Astrocyte (in vitro differentiated cells and primary cell): ENCODE data around the gene ECHDC3. TPM values are rescaled to one million over a fixed set of nuclear protein-coding genes. Genes with fewer than 3 reads are reported as not detected.

Experiments used
- DNase-seq: peaks from one replicate; pipeline ENCODE4 v3.0.0-alpha.2; 2010; ENCODE audit warnings: low read depth
- FAIRE-seq: peaks from 2 replicates; lab custom pipeline; 2011; peaks lifted over from hg19 to GRCh38; lab: Jason Lieb, UNC
- H2AFZ ChIP-seq: 2 replicates; pipeline ENCODE4 v1.6.0; 2012; ENCODE audit warnings: low read depth, low read length, inconsistent platforms
- H3K27ac ChIP-seq: 2 replicates; pipeline ENCODE4 v1.5.1; 2011; ENCODE audit warnings: low read depth, low read length, inconsistent platforms
- H3K27me3 ChIP-seq: 2 replicates; pipeline ENCODE4 v1.6.0; 2011; ENCODE audit warnings: low read length, inconsistent platforms; ENCODE audit not compliant: insufficient read depth
- H3K36me3 ChIP-seq: 2 replicates; pipeline ENCODE4 v1.5.1; 2011; ENCODE audit warnings: low read length, inconsistent platforms; ENCODE audit not compliant: insufficient read depth
- H3K4me1 ChIP-seq: 2 replicates; pipeline ENCODE4 v1.5.1; 2011; ENCODE audit warnings: low read length, inconsistent platforms; ENCODE audit not compliant: insufficient read depth
- H3K4me2 ChIP-seq: 2 replicates; pipeline ENCODE4 v1.6.0; 2012; ENCODE audit warnings: low read length, inconsistent platforms
- H3K4me3 ChIP-seq: 2 replicates; pipeline ENCODE4 v1.5.1; 2011; ENCODE audit warnings: low read depth, mild to moderate bottlenecking, low read length, inconsistent platforms; ENCODE audit not compliant: insufficient read depth
- H3K79me2 ChIP-seq: 2 replicates; pipeline ENCODE4 v1.6.0; 2012; ENCODE audit warnings: mild to moderate bottlenecking, low read length, inconsistent platforms; ENCODE audit not compliant: insufficient read depth
- H3K9ac ChIP-seq: 2 replicates; pipeline ENCODE4 v1.6.0; 2012; ENCODE audit warnings: mild to moderate bottlenecking, low read length, inconsistent platforms
- H3K9me3 ChIP-seq: 2 replicates; pipeline ENCODE4 v1.5.1; 2012; ENCODE audit warnings: low read depth, mild to moderate bottlenecking, low read length, inconsistent platforms; ENCODE audit not compliant: insufficient read depth
- H4K20me1 ChIP-seq: 2 replicates; pipeline ENCODE4 v1.6.0; 2012; ENCODE audit warnings: low read length, inconsistent platforms; ENCODE audit not compliant: insufficient read depth
- H3K27ac Mint-ChIP-seq: one replicate; pipeline ENCODE4 v1.8.0; 2021; ENCODE audit warnings: mild to moderate bottlenecking, mixed read lengths; ENCODE audit not compliant: unreplicated experiment
- H3K27me3 Mint-ChIP-seq: one replicate; pipeline ENCODE4 v1.8.0; 2021; ENCODE audit warnings: low read depth, mixed read lengths; ENCODE audit not compliant: unreplicated experiment
- H3K36me3 Mint-ChIP-seq: one replicate; pipeline ENCODE4 v1.8.0; 2021; ENCODE audit warnings: low read depth, mixed read lengths; ENCODE audit not compliant: unreplicated experiment
- H3K4me1 Mint-ChIP-seq: one replicate; pipeline ENCODE4 v1.8.0; 2021; ENCODE audit warnings: low read depth, mixed read lengths; ENCODE audit not compliant: unreplicated experiment
- H3K4me3 Mint-ChIP-seq: one replicate; pipeline ENCODE4 v1.8.0; 2021; ENCODE audit warnings: mild to moderate bottlenecking, moderate library complexity, mixed read lengths; ENCODE audit not compliant: unreplicated experiment
- H3K9me3 Mint-ChIP-seq: one replicate; pipeline ENCODE4 v1.8.0; 2021; ENCODE audit warnings: mild to moderate bottlenecking, mixed read lengths; ENCODE audit not compliant: unreplicated experiment
- EZH2 ChIP-seq: IDR thresholded peaks from 2 replicates; pipeline ENCODE4 v1.6.1; 2012; ENCODE audit warnings: mild to moderate bottlenecking, low read length, inconsistent platforms; ENCODE audit not compliant: insufficient read depth
- total RNA-seq: library from RNA; stranded (reverse); gene quantifications from 2 replicates; pipeline ENCODE4 v1.2.1, GENCODE V29; 2021
- TF ChIP-seq, protein P1 (sequence below): IDR thresholded peaks from 2 replicates; pipeline ENCODE4 v1.5.1; 2011; ENCODE audit warnings: low read depth, mild to moderate bottlenecking, inconsistent platforms, low read length, moderate library complexity; ENCODE audit not compliant: insufficient read depth

ECHDC3 gene
- total RNA-seq, 1 donor from 2014 or later: 2.1 TPM

- Mint-ChIP-seq H3K27me3 (peaks cover 13% of the 10 kb centered on the region), H3K4me1 (no peaks in the 10 kb centered on the region), H3K27ac (no peak overlapping the region), H3K4me3 (no peak overlapping the region), H3K9me3 (peaks cover 2% of the 10 kb centered on the region), H3K36me3 (peaks cover 3% of the 10 kb centered on the region)
- Histone ChIP-seq H3K4me2 (no peak overlapping the region), H3K9ac (no peak overlapping the region), H3K4me3 (no peak overlapping the region), H3K36me3 (no peaks in the 10 kb centered on the region), H3K4me1 (peaks cover 3% of the 10 kb centered on the region), H3K27me3 (no peaks in the 10 kb centered on the region), H3K27ac (no peak overlapping the region), H3K79me2 (no peaks in the 10 kb centered on the region), H4K20me1 (no peaks in the 10 kb centered on the region), H2AFZ (no peak overlapping the region), H3K9me3 (no peaks in the 10 kb centered on the region)
- FAIRE-seq (no peak), DNase-seq (no peak)
- TF ChIP-seq, protein P1, sequence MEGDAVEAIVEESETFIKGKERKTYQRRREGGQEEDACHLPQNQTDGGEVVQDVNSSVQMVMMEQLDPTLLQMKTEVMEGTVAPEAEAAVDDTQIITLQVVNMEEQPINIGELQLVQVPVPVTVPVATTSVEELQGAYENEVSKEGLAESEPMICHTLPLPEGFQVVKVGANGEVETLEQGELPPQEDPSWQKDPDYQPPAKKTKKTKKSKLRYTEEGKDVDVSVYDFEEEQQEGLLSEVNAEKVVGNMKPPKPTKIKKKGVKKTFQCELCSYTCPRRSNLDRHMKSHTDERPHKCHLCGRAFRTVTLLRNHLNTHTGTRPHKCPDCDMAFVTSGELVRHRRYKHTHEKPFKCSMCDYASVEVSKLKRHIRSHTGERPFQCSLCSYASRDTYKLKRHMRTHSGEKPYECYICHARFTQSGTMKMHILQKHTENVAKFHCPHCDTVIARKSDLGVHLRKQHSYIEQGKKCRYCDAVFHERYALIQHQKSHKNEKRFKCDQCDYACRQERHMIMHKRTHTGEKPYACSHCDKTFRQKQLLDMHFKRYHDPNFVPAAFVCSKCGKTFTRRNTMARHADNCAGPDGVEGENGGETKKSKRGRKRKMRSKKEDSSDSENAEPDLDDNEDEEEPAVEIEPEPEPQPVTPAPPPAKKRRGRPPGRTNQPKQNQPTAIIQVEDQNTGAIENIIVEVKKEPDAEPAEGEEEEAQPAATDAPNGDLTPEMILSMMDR: no peak
- no peak for TF ChIP-seq EZH2
These were observed 1.3 kb upstream of the ECHDC3 start for GRCh38 chr10:11740907-11741306.

DNA sequence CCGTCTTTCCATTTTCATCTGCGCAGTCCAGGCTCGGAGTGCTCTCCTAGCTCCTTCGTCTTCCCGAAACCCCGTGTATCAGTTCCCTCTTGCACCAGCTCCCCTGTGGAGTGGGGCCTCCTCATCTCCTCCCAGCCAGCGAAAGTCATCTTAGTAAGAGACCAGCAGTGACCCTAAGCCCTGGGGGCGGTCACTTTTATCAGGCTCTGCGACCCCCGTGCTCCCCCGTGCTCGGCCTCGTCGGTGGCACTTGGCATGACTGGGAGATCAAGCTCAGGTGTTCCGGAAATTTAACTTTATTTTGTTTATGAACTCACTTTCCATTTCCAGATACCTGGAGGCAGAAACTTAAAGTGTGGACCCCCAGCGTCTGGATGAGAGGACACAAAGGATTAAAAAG, 574 bp upstream of the ECHDC3 start:
- no peak for FAIRE-seq
- Mint-ChIP-seq H3K4me1 (no peaks in the 10 kb centered on the region), H3K36me3 (peaks cover 3% of the 10 kb centered on the region), H3K4me3 (peak overlapping the region; percentile 34), H3K27ac (no peak overlapping the region), H3K27me3 (peaks cover 13% of the 10 kb centered on the region), H3K9me3 (peaks cover 2% of the 10 kb centered on the region)
- Histone ChIP-seq H2AFZ (peak overlapping the region; percentile 84), H3K27me3 (no peaks in the 10 kb centered on the region), H3K36me3 (no peaks in the 10 kb centered on the region), H3K9ac (peak overlapping the region; percentile 69), H4K20me1 (no peaks in the 10 kb centered on the region), H3K79me2 (no peaks in the 10 kb centered on the region), H3K27ac (no peak overlapping the region), H3K4me3 (peak overlapping the region; percentile 57), H3K4me1 (peaks cover 3% of the 10 kb centered on the region), H3K4me2 (peak overlapping the region; percentile 93), H3K9me3 (no peaks in the 10 kb centered on the region)
- TF ChIP-seq EZH2: no peak
- TF ChIP-seq, protein P1: no peak
- no peak for DNase-seq

DNA sequence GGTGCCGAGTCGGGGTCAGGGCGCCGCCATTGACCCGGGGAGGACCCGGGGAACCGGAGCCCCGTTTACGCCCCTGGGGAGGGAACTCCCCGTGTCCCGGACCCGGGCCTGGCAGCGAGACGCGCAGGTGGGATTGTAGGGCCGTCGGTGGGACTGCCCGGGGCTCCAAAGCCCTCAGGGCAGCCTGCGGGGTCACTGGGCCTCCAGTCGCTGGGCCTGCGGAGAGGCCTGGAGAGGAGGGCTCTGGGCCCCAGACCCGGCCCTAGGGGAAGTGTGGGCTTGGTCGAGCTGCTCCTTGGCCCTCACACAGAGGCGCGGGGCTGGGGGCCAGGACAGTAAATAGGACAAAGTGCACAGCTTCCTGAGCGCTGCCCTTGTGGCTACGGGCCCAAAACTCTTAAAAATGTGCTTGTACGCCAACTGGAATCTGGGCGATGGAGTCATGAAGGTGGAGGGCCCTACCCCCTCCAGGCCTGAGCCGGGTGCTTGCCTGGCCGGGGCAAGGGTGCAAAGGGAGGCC, 657 bp downstream of the ECHDC3 start:
- Mint-ChIP-seq H3K36me3 (peaks cover 3% of the 10 kb centered on the region), H3K4me1 (no peaks in the 10 kb centered on the region), H3K27me3 (peaks cover 13% of the 10 kb centered on the region), H3K27ac (no peak overlapping the region), H3K9me3 (peaks cover 2% of the 10 kb centered on the region), H3K4me3 (peak overlapping the region; percentile 72)
- Histone ChIP-seq H3K36me3 (no peaks in the 10 kb centered on the region), H3K4me2 (peak overlapping the region; percentile 93), H2AFZ (peak overlapping the region; percentile 96), H3K27me3 (no peaks in the 10 kb centered on the region), H3K9me3 (no peaks in the 10 kb centered on the region), H3K27ac (no peak overlapping the region), H4K20me1 (no peaks in the 10 kb centered on the region), H3K9ac (peak overlapping the region; percentile 77), H3K4me1 (peaks cover 3% of the 10 kb centered on the region), H3K4me3 (peak overlapping the region; percentile 57), H3K79me2 (no peaks in the 10 kb centered on the region)
- TF ChIP-seq, protein P1: no peak
- no peak for TF ChIP-seq EZH2
- DNase-seq (no peak), FAIRE-seq (no peak)
